T-helper 1 cell treated with Interleukin-12 subunit alpha and Interleukin-12 subunit beta and Interleukin-4 antibody, amounts not matched to agents 30 μg/mL and 1 μg/mL, for 36 hours (primary cell): Measurements from ENCODE around the gene SPACA7.

Experiments used
- H3K27ac Mint-ChIP-seq: one replicate; pipeline ENCODE4 v1.8.0; 2021; ENCODE audit warnings: mild to moderate bottlenecking, mixed read lengths
- H3K27me3 Mint-ChIP-seq: one replicate; pipeline ENCODE4 v1.8.0; 2021; ENCODE audit warnings: low read depth, mixed read lengths
- H3K36me3 Mint-ChIP-seq: one replicate; pipeline ENCODE4 v1.8.0; 2021; ENCODE audit warnings: low read depth, mixed read lengths
- H3K4me1 Mint-ChIP-seq: one replicate; pipeline ENCODE4 v1.8.0; 2021; ENCODE audit warnings: low read depth, mixed read lengths
- H3K4me3 Mint-ChIP-seq: one replicate; pipeline ENCODE4 v1.8.0; 2021; ENCODE audit warnings: mild to moderate bottlenecking, moderate library complexity, mixed read lengths
- H3K9me3 Mint-ChIP-seq: one replicate; pipeline ENCODE4 v1.8.0; 2021; ENCODE audit warnings: mixed read lengths

Gene SPACA7

DNA sequence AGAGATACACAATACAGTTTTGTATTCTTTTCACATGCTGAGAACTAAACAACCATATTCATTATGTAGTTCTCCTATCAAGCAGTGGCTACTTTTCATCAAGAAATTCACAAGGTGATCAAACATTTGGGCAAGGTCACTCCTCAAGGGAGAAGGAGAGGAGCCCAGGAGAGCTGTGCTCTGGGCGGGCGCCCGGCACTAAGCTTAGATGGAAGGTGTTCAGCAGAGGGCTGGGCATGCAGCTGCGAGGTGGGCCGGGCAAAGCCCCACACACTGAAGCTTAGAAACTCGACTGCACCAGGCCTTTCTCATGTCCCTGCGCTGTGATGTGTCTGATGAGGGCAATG lies 30.4 kb upstream of the SPACA7 start:
- Mint-ChIP-seq H3K4me3 (no peak overlapping the region), H3K27ac (no peak overlapping the region), H3K9me3 (no peaks in the 10 kb centered on the region), H3K27me3 (peaks cover 32% of the 10 kb centered on the region), H3K36me3 (no peaks in the 10 kb centered on the region), H3K4me1 (no peaks in the 10 kb centered on the region)

DNA sequence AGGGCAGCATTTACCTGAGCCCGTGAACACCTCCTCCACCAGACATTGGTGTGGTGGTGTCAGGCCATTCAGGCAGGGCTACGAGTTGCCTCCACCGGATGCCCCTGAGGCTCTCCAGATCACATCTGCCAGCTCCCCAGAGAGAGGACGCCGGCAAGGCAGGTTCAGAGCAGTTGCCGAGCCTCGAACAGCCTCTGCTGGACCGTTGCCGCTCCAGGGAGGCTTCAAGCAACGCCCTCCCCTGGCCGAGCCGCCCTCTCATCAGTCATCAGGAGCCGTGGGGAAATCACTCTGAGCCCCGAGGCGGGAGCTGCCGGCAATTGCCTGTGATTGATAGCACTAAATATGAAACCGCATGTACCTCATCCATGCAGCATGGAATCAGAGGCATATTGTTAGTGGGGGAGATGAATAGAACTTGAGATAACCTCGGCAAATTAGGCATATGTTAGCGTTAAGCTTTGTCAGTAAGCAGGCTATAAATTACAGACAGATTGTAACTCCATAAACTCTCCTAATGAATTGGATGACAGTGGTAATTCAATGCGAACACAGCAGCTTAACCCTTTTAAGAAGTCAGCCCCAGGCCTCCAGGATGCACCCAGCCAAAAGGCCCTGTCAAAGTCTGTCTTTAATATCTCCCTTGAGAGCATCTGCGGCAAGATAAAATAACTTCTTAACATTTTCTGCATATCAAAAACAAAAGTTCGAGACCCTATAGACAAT lies 29.8 kb upstream of the SPACA7 start:
- Mint-ChIP-seq H3K36me3 (no peaks in the 10 kb centered on the region), H3K27me3 (peaks cover 32% of the 10 kb centered on the region), H3K27ac (no peak overlapping the region), H3K9me3 (no peaks in the 10 kb centered on the region), H3K4me3 (no peak overlapping the region), H3K4me1 (no peaks in the 10 kb centered on the region)

DNA sequence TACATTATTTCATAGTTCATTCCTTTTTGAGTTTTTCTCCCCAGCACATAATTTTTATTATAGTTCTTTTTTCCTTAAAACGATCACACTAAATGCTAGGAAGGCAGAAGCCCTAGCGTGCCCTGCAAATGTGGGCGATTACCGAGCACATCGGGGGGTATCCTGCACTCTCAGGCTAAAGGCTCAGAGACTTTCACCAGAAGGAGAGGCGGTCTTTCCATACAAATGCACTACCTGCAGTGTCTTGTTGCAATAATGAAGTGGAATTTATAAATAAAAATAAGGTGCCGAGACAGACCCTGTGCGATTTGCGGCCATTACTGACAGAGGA lies 29.3 kb upstream of the SPACA7 start:
- no peaks in the 10 kb centered on the region for H3K4me1 Mint-ChIP-seq
- H3K27me3 Mint-ChIP-seq, result peaks cover 32% of the 10 kb centered on the region
- no peak overlapping the region for H3K27ac Mint-ChIP-seq
- no peaks in the 10 kb centered on the region for H3K36me3 Mint-ChIP-seq
- H3K4me3 Mint-ChIP-seq, result no peak overlapping the region
- H3K9me3 Mint-ChIP-seq, result no peaks in the 10 kb centered on the region

- Mint-ChIP-seq H3K4me1 (no peaks in the 10 kb centered on the region), H3K27ac (no peak overlapping the region), H3K36me3 (no peaks in the 10 kb centered on the region), H3K27me3 (peaks cover 32% of the 10 kb centered on the region), H3K9me3 (no peaks in the 10 kb centered on the region), H3K4me3 (no peak overlapping the region)
Measured at GRCh38 chr13:112347986-112348385, 28.2 kb upstream of the SPACA7 start.

DNA sequence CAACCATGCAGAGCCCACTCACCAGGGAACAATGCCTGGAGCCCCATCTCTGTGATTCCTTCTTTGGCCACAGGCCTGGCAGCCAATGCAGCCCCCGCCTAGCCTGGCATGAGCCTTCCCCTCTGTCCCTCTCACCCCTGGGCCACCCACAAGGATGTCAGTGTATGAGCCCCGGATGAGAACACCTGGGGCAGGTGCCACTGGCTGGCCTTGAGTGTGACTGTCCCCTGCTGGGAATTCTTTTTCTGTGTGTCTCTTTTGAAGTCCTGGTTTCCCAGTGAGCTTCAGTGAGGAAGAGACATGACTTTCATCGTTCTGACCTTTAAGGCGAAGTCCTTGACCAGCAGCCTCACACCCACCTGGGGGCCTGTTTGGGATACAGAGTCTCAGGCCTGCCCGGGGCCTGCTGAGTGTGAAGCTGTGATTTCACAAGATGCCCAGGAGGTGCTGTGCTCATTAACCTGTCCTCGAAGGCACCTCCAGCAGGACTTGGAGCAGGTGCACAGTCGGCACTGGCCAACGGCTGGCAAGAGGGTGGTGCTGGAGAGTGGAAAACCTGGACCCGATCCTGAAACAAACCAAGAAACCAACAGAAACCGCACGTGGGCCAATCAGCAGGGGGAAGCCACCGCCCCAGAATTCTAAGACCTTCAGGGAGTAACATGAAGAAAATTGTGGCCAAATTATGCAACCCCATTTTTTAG lies 27.4 kb upstream of the SPACA7 start:
- Mint-ChIP-seq H3K27ac (no peak overlapping the region), H3K4me3 (no peak overlapping the region), H3K9me3 (no peaks in the 10 kb centered on the region), H3K4me1 (no peaks in the 10 kb centered on the region), H3K27me3 (peaks cover 32% of the 10 kb centered on the region), H3K36me3 (no peaks in the 10 kb centered on the region)

DNA sequence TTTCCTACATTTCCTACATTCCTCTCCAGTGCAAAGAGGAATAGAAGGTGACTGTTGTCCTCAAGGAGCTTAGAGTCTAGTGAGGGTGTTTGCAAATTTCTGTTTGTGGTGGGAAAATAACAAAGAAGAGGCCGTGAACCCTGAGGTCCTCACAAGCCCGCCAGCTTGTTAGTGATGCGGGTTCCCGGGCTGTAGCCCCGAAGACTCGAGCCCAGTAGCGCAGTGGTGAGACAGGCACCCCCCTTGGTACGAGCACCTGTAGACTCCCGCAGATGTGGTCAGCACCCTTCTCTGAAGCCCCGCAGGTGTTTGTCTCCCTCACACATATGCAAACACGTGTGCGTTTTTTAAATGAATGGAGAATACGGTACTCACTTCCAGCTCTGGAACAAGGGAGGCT lies 26.5 kb upstream of the SPACA7 start:
- no peak overlapping the region for H3K27ac Mint-ChIP-seq
- no peaks in the 10 kb centered on the region for H3K36me3 Mint-ChIP-seq
- H3K27me3 Mint-ChIP-seq, result peaks cover 32% of the 10 kb centered on the region
- H3K9me3 Mint-ChIP-seq, result no peaks in the 10 kb centered on the region
- no peak overlapping the region for H3K4me3 Mint-ChIP-seq
- H3K4me1 Mint-ChIP-seq, result no peaks in the 10 kb centered on the region

DNA sequence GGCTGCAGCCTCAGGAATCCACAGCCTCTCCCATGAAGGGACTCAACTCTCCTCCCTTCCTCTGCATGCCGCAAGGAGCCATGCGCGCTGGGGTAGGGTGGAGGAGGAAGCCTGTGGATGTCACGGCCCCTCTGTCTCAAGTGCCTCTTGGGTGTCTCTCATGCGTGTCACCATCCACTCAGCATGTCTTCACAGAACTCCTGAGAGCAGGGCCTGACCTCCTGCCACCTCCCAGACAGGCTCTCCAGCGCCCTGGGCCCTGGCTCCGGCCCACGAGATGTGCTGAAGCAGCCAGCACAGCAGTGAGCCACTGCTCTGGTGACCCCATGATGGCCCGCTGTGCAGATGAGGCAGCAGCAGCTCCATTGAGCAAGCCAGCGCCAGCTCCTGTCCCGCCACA lies 25.9 kb upstream of the SPACA7 start:
- Mint-ChIP-seq H3K4me1 (no peaks in the 10 kb centered on the region), H3K4me3 (no peak overlapping the region), H3K27me3 (peaks cover 31% of the 10 kb centered on the region), H3K36me3 (no peaks in the 10 kb centered on the region), H3K27ac (no peak overlapping the region), H3K9me3 (no peaks in the 10 kb centered on the region)

GRCh38 chr13:112351825-112352224 lies 24.3 kb upstream of the SPACA7 start:
- Mint-ChIP-seq H3K36me3 (no peaks in the 10 kb centered on the region), H3K27me3 (peaks cover 17% of the 10 kb centered on the region), H3K9me3 (no peaks in the 10 kb centered on the region), H3K4me1 (no peaks in the 10 kb centered on the region), H3K4me3 (no peak overlapping the region), H3K27ac (no peak overlapping the region)

DNA sequence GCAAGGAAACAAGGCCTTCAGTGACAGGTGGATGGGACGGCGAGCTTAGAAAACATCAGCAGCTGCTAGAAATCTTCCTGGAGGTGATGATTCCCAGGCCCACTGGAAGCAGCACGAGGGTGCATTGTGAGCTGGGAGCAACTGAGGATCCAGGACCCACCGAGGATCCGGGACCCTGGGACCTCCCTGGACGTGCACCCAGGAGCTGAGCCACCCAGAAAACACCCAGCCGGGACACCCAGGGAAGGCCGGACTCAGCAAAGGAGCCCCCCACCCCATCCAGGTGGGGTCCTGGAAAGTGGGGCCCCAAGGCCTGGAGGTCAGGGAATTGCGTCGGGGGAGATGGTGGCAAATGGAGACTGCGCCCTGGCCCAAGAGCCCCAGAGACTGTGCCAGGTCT lies 22.3 kb upstream of the SPACA7 start:
- Mint-ChIP-seq H3K4me1 (no peaks in the 10 kb centered on the region), H3K4me3 (no peak overlapping the region), H3K36me3 (no peaks in the 10 kb centered on the region), H3K27ac (no peak overlapping the region), H3K9me3 (peaks cover 8% of the 10 kb centered on the region), H3K27me3 (no peaks in the 10 kb centered on the region)

- H3K36me3 Mint-ChIP-seq, result no peaks in the 10 kb centered on the region
- H3K4me1 Mint-ChIP-seq, result no peaks in the 10 kb centered on the region
- H3K9me3 Mint-ChIP-seq, result peaks cover 8% of the 10 kb centered on the region
- H3K4me3 Mint-ChIP-seq, result no peak overlapping the region
- no peaks in the 10 kb centered on the region for H3K27me3 Mint-ChIP-seq
- H3K27ac Mint-ChIP-seq, result no peak overlapping the region
Measured at GRCh38 chr13:112354330-112355273, 21.6 kb upstream of the SPACA7 start.

DNA sequence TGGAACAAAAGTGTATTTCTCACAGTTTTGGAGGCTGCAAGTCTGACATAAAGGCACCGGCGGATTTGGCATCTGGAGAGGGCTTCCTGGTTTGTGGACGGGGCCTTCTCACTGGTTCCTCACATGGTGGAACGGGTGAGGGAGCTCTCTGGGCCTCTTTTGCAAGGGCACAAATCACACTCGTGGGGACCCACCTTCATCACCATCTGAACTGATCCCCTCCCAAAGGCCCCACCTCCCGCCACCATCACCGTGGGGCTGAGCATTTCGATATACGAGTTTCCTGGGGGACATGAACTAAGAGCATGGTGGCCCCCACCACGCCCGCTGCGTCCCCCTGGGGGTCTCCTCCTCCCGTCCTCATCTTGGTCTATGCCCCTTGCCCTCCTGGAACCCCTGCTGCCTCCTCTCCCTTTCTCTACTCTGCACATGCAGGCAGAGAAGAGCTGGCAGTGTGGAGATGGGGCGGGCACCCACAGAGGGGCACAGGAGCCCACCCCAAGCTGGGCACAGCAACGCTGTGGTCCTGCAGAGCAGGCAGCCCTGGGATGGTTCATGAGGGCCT lies 20.8 kb upstream of the SPACA7 start:
- no peak overlapping the region for H3K4me3 Mint-ChIP-seq
- H3K4me1 Mint-ChIP-seq, result no peaks in the 10 kb centered on the region
- H3K27ac Mint-ChIP-seq, result no peak overlapping the region

GRCh38 chr13:112356190-112356589 lies 20.0 kb upstream of the SPACA7 start:
- Mint-ChIP-seq H3K27ac (no peak overlapping the region), H3K36me3 (no peaks in the 10 kb centered on the region), H3K27me3 (no peaks in the 10 kb centered on the region), H3K4me3 (no peak overlapping the region), H3K4me1 (no peaks in the 10 kb centered on the region), H3K9me3 (peaks cover 8% of the 10 kb centered on the region)

More for the DNA sequence above, 20.8 kb upstream of the SPACA7 start:
- no peaks in the 10 kb centered on the region for H3K27me3 Mint-ChIP-seq
- H3K36me3 Mint-ChIP-seq, result no peaks in the 10 kb centered on the region
- peaks cover 8% of the 10 kb centered on the region for H3K9me3 Mint-ChIP-seq

DNA sequence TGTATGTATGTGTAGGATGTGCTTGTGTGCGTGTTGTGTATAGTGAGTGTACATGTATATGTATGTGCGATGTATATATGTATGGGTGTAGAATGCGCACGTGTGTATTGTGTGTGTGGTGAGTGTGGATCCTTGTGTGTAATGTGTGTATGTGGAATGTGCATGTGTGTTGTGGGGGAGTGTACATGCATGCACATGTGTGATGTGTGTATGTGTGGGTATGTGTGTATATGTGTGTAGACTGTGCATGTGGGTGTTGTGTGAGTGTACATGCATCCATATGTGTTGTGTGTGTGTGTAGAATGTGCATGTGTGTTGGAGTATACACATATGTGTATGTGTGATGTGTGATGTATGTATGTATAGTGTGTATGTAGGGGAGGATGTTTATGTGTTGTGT lies 18.0 kb upstream of the SPACA7 start:
- H3K36me3 Mint-ChIP-seq, result no peaks in the 10 kb centered on the region
- no peaks in the 10 kb centered on the region for H3K4me1 Mint-ChIP-seq
- H3K27me3 Mint-ChIP-seq, result no peaks in the 10 kb centered on the region
- H3K27ac Mint-ChIP-seq, result no peak overlapping the region
- H3K9me3 Mint-ChIP-seq, result peaks cover 8% of the 10 kb centered on the region
- no peak overlapping the region for H3K4me3 Mint-ChIP-seq

GRCh38 chr13:112362021-112362420 lies 14.1 kb upstream of the SPACA7 start:
- Mint-ChIP-seq H3K36me3 (no peaks in the 10 kb centered on the region), H3K27me3 (no peaks in the 10 kb centered on the region), H3K4me3 (no peak overlapping the region), H3K27ac (no peak overlapping the region), H3K9me3 (peaks cover 11% of the 10 kb centered on the region), H3K4me1 (no peaks in the 10 kb centered on the region)
